ENCODE data around the gene RPS21. TPM values are rescaled to one million over a fixed set of nuclear protein-coding genes. Genes with fewer than 3 reads are reported as not detected.

The RPS21 gene
- total and polyA plus RNA-seq, 4 donors, result 222 to 4,827 (median 2,651) TPM

DNA sequence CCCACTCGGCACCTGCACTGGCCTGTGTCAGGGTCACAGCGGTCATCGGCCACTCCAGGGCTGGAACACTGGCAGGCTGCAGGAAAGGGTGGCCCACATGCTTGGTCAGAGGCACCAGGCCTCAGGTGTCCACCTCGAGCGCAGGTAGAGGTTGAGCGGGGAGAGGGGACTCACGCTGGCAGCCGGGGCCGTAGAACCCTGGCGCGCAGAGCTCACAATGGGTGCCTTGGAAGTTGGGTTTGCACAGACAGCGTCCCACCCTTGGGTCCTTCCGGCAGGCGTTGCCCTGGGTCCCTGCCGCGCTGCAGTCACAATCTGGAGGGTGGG lies 48.6 kb upstream of the RPS21 start:
- TF ChIP-seq CTCF (IDR thresholded peaks at IDR 0.05; ENCODE audit: control extremely low read depth, extremely low read depth), result no peak
- Histone ChIP-seq H3K4me1 (ENCODE audit: control insufficient read depth in 5 of 5, insufficient read depth in 5 of 5, low read length in 5 of 5) (no peaks in the 10 kb centered on the region), H3K27me3 (ENCODE audit: control insufficient read depth in 3 of 3, insufficient read depth in 3 of 3, low read length in 2 of 3) (no peaks in the 10 kb centered on the region), H3K4me3 (no peak overlapping the region), H3K27ac (ENCODE audit: low read depth in 1 of 2, low read length in 1 of 2) (no peak overlapping the region), H3K9me3 (ENCODE audit: control insufficient read depth in 4 of 4, insufficient read depth in 3 of 4, low read length in 3 of 4) (no peaks in the 10 kb centered on the region), H3K9ac (ENCODE audit: insufficient read depth in 1 of 2, low read length in 2 of 2) (no peak overlapping the region), H3K36me3 (ENCODE audit: control insufficient read depth in 4 of 4, insufficient read depth in 4 of 4, low read length in 4 of 4) (peaks cover 0 to 55% (median 5%) of the 10 kb centered on the region in 4 donors)
- WGBS, 2 donors, result 94 to 96% methylated on average over 16 of the region's 16 CpGs
- ATAC-seq (ENCODE audit: insufficient read depth, low FRiP score) (no peak), DNase-seq (no peak)

GRCh38 chr20:62339647-62340062 lies 47.2 kb upstream of the RPS21 start:
- no peak for TF ChIP-seq CTCF (IDR thresholded peaks at IDR 0.05; ENCODE audit: control extremely low read depth, extremely low read depth)
- Histone ChIP-seq H3K27ac (ENCODE audit: low read depth in 1 of 2, low read length in 1 of 2) (no peak overlapping the region), H3K9ac (ENCODE audit: insufficient read depth in 1 of 2, low read length in 2 of 2) (no peak overlapping the region), H3K4me3 (no peak overlapping the region), H3K4me1 (ENCODE audit: control insufficient read depth in 5 of 5, insufficient read depth in 5 of 5, low read length in 5 of 5) (no peaks in the 10 kb centered on the region), H3K27me3 (ENCODE audit: control insufficient read depth in 3 of 3, insufficient read depth in 3 of 3, low read length in 2 of 3) (no peaks in the 10 kb centered on the region), H3K9me3 (ENCODE audit: control insufficient read depth in 4 of 4, insufficient read depth in 3 of 4, low read length in 3 of 4) (no peaks in the 10 kb centered on the region), H3K36me3 (ENCODE audit: control insufficient read depth in 4 of 4, insufficient read depth in 4 of 4, low read length in 4 of 4) (peaks cover 0 to 43% (median 3%) of the 10 kb centered on the region in 4 donors)
- DNase-seq (no peak), ATAC-seq (ENCODE audit: insufficient read depth, low FRiP score) (no peak)
- 61 to 65% methylated on average over 14 of the region's 14 CpGs for WGBS, 2 donors

GRCh38 chr20:62342910-62343309 lies 44.0 kb upstream of the RPS21 start:
- DNase-seq (peak in 1 of 3 donors; percentile 29), ATAC-seq (ENCODE audit: insufficient read depth, low FRiP score) (no peak)
- Histone ChIP-seq H3K27me3 (ENCODE audit: control insufficient read depth in 3 of 3, insufficient read depth in 3 of 3, low read length in 2 of 3) (no peaks in the 10 kb centered on the region), H3K9me3 (ENCODE audit: control insufficient read depth in 4 of 4, insufficient read depth in 3 of 4, low read length in 3 of 4) (no peaks in the 10 kb centered on the region), H3K4me3 (no peak overlapping the region), H3K27ac (ENCODE audit: low read depth in 1 of 2, low read length in 1 of 2) (no peak overlapping the region), H3K9ac (ENCODE audit: insufficient read depth in 1 of 2, low read length in 2 of 2) (no peak overlapping the region), H3K36me3 (ENCODE audit: control insufficient read depth in 4 of 4, insufficient read depth in 4 of 4, low read length in 4 of 4) (peaks cover 0 to 37% (median 4%) of the 10 kb centered on the region in 4 donors), H3K4me1 (ENCODE audit: control insufficient read depth in 5 of 5, insufficient read depth in 5 of 5, low read length in 5 of 5) (no peaks in the 10 kb centered on the region)
- TF ChIP-seq CTCF (IDR thresholded peaks at IDR 0.05; ENCODE audit: control extremely low read depth, extremely low read depth), result no peak
- WGBS, 2 donors, result 82 to 83% methylated on average over 10 of the region's 10 CpGs

DNA sequence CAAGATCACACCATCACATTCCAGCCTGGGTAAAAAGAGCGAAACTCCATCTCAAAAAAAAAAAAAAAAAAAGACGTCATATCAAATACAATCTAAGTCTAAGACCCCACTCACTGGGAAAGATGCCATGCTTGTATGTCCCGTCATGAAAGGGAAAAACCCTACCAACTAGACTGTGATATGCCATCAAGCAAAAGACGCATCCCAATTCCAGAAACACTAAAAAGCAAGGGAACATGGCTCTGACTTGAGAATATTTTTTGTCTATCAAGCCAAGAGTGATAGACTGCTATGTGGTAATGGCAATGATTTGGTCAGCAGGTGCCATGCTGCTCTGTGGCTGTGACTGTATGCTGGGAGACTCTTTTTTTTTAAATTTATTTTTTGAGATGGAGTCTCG lies 42.8 kb upstream of the RPS21 start:
- H3K27ac ChIP-seq (ENCODE audit: low read depth in 1 of 2, low read length in 1 of 2), result no peak overlapping the region
- ATAC-seq (ENCODE audit: insufficient read depth, low FRiP score) (no peak), DNase-seq (no peak)
- peaks cover 0 to 31% (median 4%) of the 10 kb centered on the region in 4 donors for H3K36me3 ChIP-seq (ENCODE audit: control insufficient read depth in 4 of 4, insufficient read depth in 4 of 4, low read length in 4 of 4)
- no peak for TF ChIP-seq CTCF (IDR thresholded peaks at IDR 0.05; ENCODE audit: control extremely low read depth, extremely low read depth)
- H3K9me3 ChIP-seq (ENCODE audit: control insufficient read depth in 4 of 4, insufficient read depth in 3 of 4, low read length in 3 of 4), result no peaks in the 10 kb centered on the region
- WGBS, 2 donors, result 91 to 96% methylated on average over 5 of the region's 5 CpGs
- no peaks in the 10 kb centered on the region for H3K27me3 ChIP-seq (ENCODE audit: control insufficient read depth in 3 of 3, insufficient read depth in 3 of 3, low read length in 2 of 3)
- H3K4me3 ChIP-seq, result no peak overlapping the region
- no peaks in the 10 kb centered on the region for H3K4me1 ChIP-seq (ENCODE audit: control insufficient read depth in 5 of 5, insufficient read depth in 5 of 5, low read length in 5 of 5)
- no peak overlapping the region for H3K9ac ChIP-seq (ENCODE audit: insufficient read depth in 1 of 2, low read length in 2 of 2)
